Fibroblast of skin of right quadriceps (primary cell): ENCODE results near the gene TYMP.
A peak's percentile ranks its signal among the peaks of the same experiment; 100 is the strongest.

ENCODE experiments used
- DNase-seq: peaks from one replicate; pipeline ENCODE4 v3.0.0-alpha.2; 2013

Gene TYMP

GRCh38 chr22:50529897-50530579 is at the start of gene TYMP:
TSS of gene TYMP (minus strand) at chr22:50530012. CDS start at chr22:50529709, 303 bp downstream.
- DNase-seq = peak; percentile 51

GRCh38 chr22:50578776-50579310 is 49.0 kb upstream of the TYMP start:
- no peak for DNase-seq

- DNase-seq = peak; percentile 21
Measured at GRCh38 chr22:50577987-50578775, 48.4 kb upstream of the TYMP start, which contains the start of gene CPT1B. TSS of gene CPT1B (minus strand) at chr22:50578427. CDS start at chr22:50577915, 512 bp downstream.

GRCh38 chr22:50577697-50577986 is 47.8 kb upstream of the TYMP start:
- DNase-seq = no peak

GRCh38 chr22:50576806-50577696 is 47.2 kb upstream of the TYMP start:
- no peak for DNase-seq

- DNase-seq = peak; percentile 40
Measured at GRCh38 chr22:50576070-50576469, 46.3 kb upstream of the TYMP start.

- DNase-seq = no peak
Measured at GRCh38 chr22:50575426-50575941, 45.7 kb upstream of the TYMP start.

- DNase-seq = no peak
Measured at GRCh38 chr22:50574383-50574755, 44.6 kb upstream of the TYMP start.

- no peak for DNase-seq
Measured at GRCh38 chr22:50573491-50574382, 43.9 kb upstream of the TYMP start.

GRCh38 chr22:50572965-50573364 is 43.2 kb upstream of the TYMP start:
- no peak for DNase-seq

- no peak for DNase-seq
Measured at GRCh38 chr22:50571264-50572175, 41.7 kb upstream of the TYMP start.

- DNase-seq = no peak
Measured at GRCh38 chr22:50570861-50571260, 41.0 kb upstream of the TYMP start.

GRCh38 chr22:50569896-50570535 is 40.2 kb upstream of the TYMP start:
- DNase-seq = no peak

- no peak for DNase-seq
Measured at GRCh38 chr22:50569041-50569459, 39.2 kb upstream of the TYMP start.

- DNase-seq = no peak
Measured at GRCh38 chr22:50568626-50569025, 38.8 kb upstream of the TYMP start.

GRCh38 chr22:50567721-50568252 is 38.0 kb upstream of the TYMP start:
- DNase-seq = no peak

- DNase-seq = no peak
Measured at GRCh38 chr22:50564289-50564688, 34.5 kb upstream of the TYMP start.

- DNase-seq = no peak
Measured at GRCh38 chr22:50563413-50564160, 33.8 kb upstream of the TYMP start.
